H1 (cell line): ENCODE measurements around the gene KANTR. TPM values are rescaled to one million over a fixed set of nuclear protein-coding genes. Genes with fewer than 3 reads are reported as not detected.
A peak's percentile ranks its signal among the peaks of the same experiment; 100 is the strongest.

ENCODE experiments used
- ATF3 ChIP-seq: IDR thresholded peaks from 2 replicates; pipeline ENCODE4 v1.6.1; 2011; ENCODE audit warnings: low read depth, mild to moderate bottlenecking, low read length; ENCODE audit not compliant: insufficient read depth
- BCL11A ChIP-seq, 2 experiments: IDR thresholded peaks; one replicate each; pipeline ENCODE4 v1.6.1; 2011; ENCODE audit warnings: low read depth in 2 of 2, low read length in 2 of 2, mild to moderate bottlenecking in 2 of 2
- CHD2 ChIP-seq: IDR thresholded peaks from 2 replicates; pipeline ENCODE4 v1.6.1; 2012; ENCODE audit warnings: low read length, improper control_type of control experiment
- E2F6 ChIP-seq: IDR thresholded peaks from 2 replicates; pipeline ENCODE4 v1.6.1; 2012; ENCODE audit warnings: inconsistent platforms
- KDM4A ChIP-seq: IDR thresholded peaks from one replicate; pipeline ENCODE4 v1.7.1; 2012; ENCODE audit warnings: low read depth, mild to moderate bottlenecking, moderate library complexity, low read length, inconsistent platforms; ENCODE audit not compliant: severe bottlenecking
- PHF8 ChIP-seq: fragments of 200-600 bp; sonication (generic); conservative IDR thresholded peaks from 2 replicates; pipeline ENCODE4 v1.7.1; 2012; ENCODE audit warnings: low read depth, mild to moderate bottlenecking, inconsistent platforms, low read length, moderate library complexity
- POLR2A ChIP-seq, 2 experiments: IDR thresholded peaks; 1 replicate in 1 of 2; 2 replicates in 1 of 2; pipeline ENCODE4 v1.6.1; 2011; ENCODE audit warnings: low read depth in 2 of 2, low read length in 2 of 2, mild to moderate bottlenecking in 2 of 2; ENCODE audit errors: control extremely low read depth in 1 of 2
- POLR2AphosphoS5 ChIP-seq: IDR thresholded peaks from 2 replicates; pipeline ENCODE4 v1.6.1; 2011; ENCODE audit warnings: low read depth, low read length
- POU5F1 ChIP-seq: IDR thresholded peaks from 2 replicates; pipeline ENCODE4 v1.6.1; 2011; ENCODE audit warnings: low read depth, mild to moderate bottlenecking, low read length, moderate library complexity
- RBBP5 ChIP-seq: IDR thresholded peaks from 2 replicates; pipeline ENCODE4 v1.7.1; 2012; ENCODE audit warnings: low read depth, mild to moderate bottlenecking, inconsistent platforms, low read length, moderate library complexity, borderline replicate concordance
- SIRT6 ChIP-seq: IDR thresholded peaks from one replicate; pipeline ENCODE4 v1.7.1; 2012; ENCODE audit warnings: low read length, inconsistent platforms
- SP2 ChIP-seq: IDR thresholded peaks from 2 replicates; pipeline ENCODE4 v1.6.1; 2012; ENCODE audit warnings: mild to moderate bottlenecking, low read length, inconsistent platforms
- TAF1 ChIP-seq: IDR thresholded peaks from 2 replicates; pipeline ENCODE4 v1.6.1; 2011; ENCODE audit warnings: mild to moderate bottlenecking, low read depth, low read length
- TBP ChIP-seq: IDR thresholded peaks from 2 replicates; pipeline ENCODE4 v1.6.1; 2011; ENCODE audit warnings: low read depth, low read length, improper control_type of control experiment
- polyA plus RNA-seq, 7 experiments: library from polyadenylated mRNA; depleted of rRNA in 3 of 7; stranded (reverse) in 5 of 7; unstranded in 2 of 7; fragments of >200 nt in 5 of 7; fragments of 200-250 nt in 2 of 7; gene quantifications; 1 replicate in 5 of 7; 2 replicates in 1 of 7; 4 replicates in 1 of 7; pipeline versions ENCODE4 v1.2.1 to v1.2.3, GENCODE V29; 2011 to 2013; ENCODE audit warnings: missing spikeins in 2 of 7, mixed read lengths in 2 of 7
- total RNA-seq: library from RNA; stranded (reverse); fragmentation: NEBNext Ultra II Directional; extraction: Animal tissue kit (Norgen Biotek cat#: 25700); gene quantifications from 2 replicates; pipeline ENCODE4 v1.2.1, GENCODE V29; 2021

KANTR gene
- total and polyA plus RNA-seq, 2 of the 8 experiments (the other 6 are each of a cell fraction or from before 2014, with no cell fraction given) = 7.7 to 9.5 TPM

GRCh38 chrX:53093748-53094581, at the start of gene KANTR (continued):
- TF ChIP-seq TAF1 (peak; percentile 60; the same call in 1 of the 2 replicates), KDM4A (peak; percentile 60), TBP (peak; percentile 31; the same call in 1 of the 2 replicates), E2F6 (peak; percentile 90), POU5F1 (no peak), SP2 (peak; percentile 11; the same call in 1 of the 2 replicates), CHD2 (0 out of 2 replicates have a peak, but pooled peaks have one; percentile 14), POLR2AphosphoS5 (0 out of 2 replicates have a peak, but pooled peaks have one; percentile 33), RBBP5 (no peak), BCL11A (IDR thresholded peaks at IDR 0.05; ENCODE audit: low read depth in 2 of 2, low read length in 2 of 2) (no peak), PHF8 (peak; percentile 40), SIRT6 (no peak), POLR2A (IDR thresholded peaks at IDR 0.05; ENCODE audit: control extremely low read depth in 1 of 2, low read depth in 2 of 2, low read length in 2 of 2) (peak in 1 of 2 experiments; percentile 15; a peak in 1 of 3 replicates), ATF3 (0 out of 2 replicates have a peak, but pooled peaks have one; percentile 7)
